H1 (cell line): ENCODE measurements around the gene RPL18. TPM values are rescaled to one million over a fixed set of nuclear protein-coding genes. Genes with fewer than 3 reads are reported as not detected.

Experiments
- CTCF ChIA-PET: fragments of 300-600 bp; sonication (Branson Sonifier 250); formaldehyde crosslinking; loops from one replicate; lab custom pipeline; 2021; ENCODE audit not compliant: partially characterized antibody; lab: Charles Lee
- POLR2A ChIA-PET: fragments of 300-600 bp; sonication (Branson Sonifier 250); formaldehyde crosslinking; loops from one replicate; lab custom pipeline; 2021; ENCODE audit warnings: inconsistent platforms; ENCODE audit not compliant: partially characterized antibody; lab: Charles Lee
- DNase-seq, 2 experiments: peaks; one replicate each; pipeline versions ENCODE4 v3.0.0 to v3.0.0-alpha.2; 2010 to 2022; ENCODE audit warnings: low spot score in 2 of 2, low read depth in 1 of 2, mixed read lengths in 1 of 2
- FAIRE-seq: peaks from 2 replicates; lab custom pipeline; 2011; peaks lifted over from hg19 to GRCh38; lab: Jason Lieb, UNC
- H2AFZ ChIP-seq: 2 replicates; pipeline ENCODE4 v1.8.1; 2012; ENCODE audit warnings: low read length, inconsistent platforms
- H2AK5ac ChIP-seq: 2 replicates; pipeline ENCODE4 v1.6.1; 2013; ENCODE audit warnings: low read depth, low read length
- H2BK120ac ChIP-seq: replicated peaks from 2 replicates; pipeline ENCODE3; 2013; ENCODE audit warnings: low read depth, low read length, inconsistent platforms
- H2BK12ac ChIP-seq: 2 replicates; pipeline ENCODE4 v1.6.1; 2013; ENCODE audit warnings: low read depth, low read length
- H2BK15ac ChIP-seq: 2 replicates; pipeline ENCODE4 v1.6.1; 2013; ENCODE audit warnings: low read length
- H2BK20ac ChIP-seq: 2 replicates; pipeline ENCODE4 v1.6.1; 2013; ENCODE audit warnings: low read length
- H2BK5ac ChIP-seq: 2 replicates; pipeline ENCODE4 v1.6.1; 2013; ENCODE audit warnings: low read depth, low read length
- H3K14ac ChIP-seq: 2 replicates; pipeline ENCODE4 v1.6.1; 2013; ENCODE audit warnings: inconsistent platforms; ENCODE audit not compliant: insufficient read length
- H3K18ac ChIP-seq: 2 replicates; pipeline ENCODE4 v1.6.1; 2013; ENCODE audit warnings: low read length; ENCODE audit errors: extremely low read depth
- H3K23ac ChIP-seq: 2 replicates; pipeline ENCODE4 v1.6.1; 2013; ENCODE audit warnings: inconsistent platforms; ENCODE audit not compliant: insufficient read length
- H3K23me2 ChIP-seq: 2 replicates; pipeline ENCODE4 v1.6.1; 2013; ENCODE audit warnings: low read depth, low read length
- H3K27ac ChIP-seq: 2 replicates; pipeline ENCODE4 v1.6.1; 2011; ENCODE audit warnings: low read depth, low read length, inconsistent platforms
- H3K27me3 ChIP-seq, 4 experiments: replicated peaks in 1 of 4; 1 replicate in 1 of 4; 2 replicates in 3 of 4; pipeline versions ENCODE4 v1.6.1 to v1.8.1; 2011 to 2013; ENCODE audit warnings: low read length in 3 of 4, mild to moderate bottlenecking in 3 of 4, inconsistent platforms in 2 of 4, mixed read lengths in 2 of 4, moderate library complexity in 1 of 4; ENCODE audit not compliant: control insufficient read depth in 3 of 4, insufficient read depth in 3 of 4; ENCODE audit errors: extremely low read depth in 1 of 4
- H3K36me3 ChIP-seq, 4 experiments: 2 replicates each; pipeline versions ENCODE4 v1.6.1 to v1.8.1; 2011 to 2013; ENCODE audit warnings: mild to moderate bottlenecking in 4 of 4, low read length in 3 of 4, moderate library complexity in 2 of 4, control low read depth in 1 of 4, inconsistent platforms in 1 of 4; ENCODE audit not compliant: insufficient read depth in 4 of 4, control insufficient read depth in 2 of 4
- H3K4ac ChIP-seq: replicated peaks from 2 replicates; pipeline ENCODE3; 2013; ENCODE audit warnings: low read length, low read depth, mixed read lengths, inconsistent platforms; ENCODE audit not compliant: insufficient read length
- H3K4me1 ChIP-seq, 4 experiments: replicated peaks in 1 of 4; 1 replicate in 1 of 4; 2 replicates in 3 of 4; pipeline versions ENCODE4 v1.6.1 to v1.8.1; 2011 to 2013; ENCODE audit warnings: low read length in 3 of 4, inconsistent platforms in 2 of 4, mixed read lengths in 1 of 4; ENCODE audit not compliant: insufficient read depth in 4 of 4, control insufficient read depth in 3 of 4
- H3K4me2 ChIP-seq, 2 experiments: 2 replicates each; pipeline versions ENCODE4 v1.6.1 to v1.8.1; 2011 to 2013; ENCODE audit warnings: low read depth in 2 of 2, low read length in 2 of 2, control low read depth in 1 of 2, inconsistent platforms in 1 of 2, mild to moderate bottlenecking in 1 of 2; ENCODE audit not compliant: insufficient read depth in 1 of 2
- H3K4me3 ChIP-seq, 4 experiments: fragments of 200-600, 300-600 bp in 1 of 4; sonication (generic), shearing (Covaris generic), sonication (Bioruptor Twin) in 1 of 4; 2 replicates each; pipeline versions ENCODE4 v1.5.1 to v1.8.1; 2011 to 2016; ENCODE audit warnings: low read length in 4 of 4, low read depth in 3 of 4, control low read depth in 2 of 4, inconsistent platforms in 2 of 4, mild to moderate bottlenecking in 2 of 4, mixed read lengths in 1 of 4, moderate library complexity in 1 of 4; ENCODE audit not compliant: insufficient read depth in 2 of 4; ENCODE audit errors: extremely low read depth in 1 of 4
- H3K56ac ChIP-seq: replicated peaks from 2 replicates; pipeline ENCODE3; 2013; ENCODE audit warnings: low read depth, mild to moderate bottlenecking, mixed read lengths, low read length, inconsistent platforms; ENCODE audit not compliant: insufficient read length
- H3K79me1 ChIP-seq: 2 replicates; pipeline ENCODE4 v1.6.1; 2013; ENCODE audit warnings: low read depth, low read length, control low read depth
- H3K79me2 ChIP-seq, 2 experiments: 2 replicates each; pipeline versions ENCODE4 v1.6.1 to v1.8.1; 2012 to 2013; ENCODE audit warnings: low read length in 2 of 2, mild to moderate bottlenecking in 2 of 2, inconsistent platforms in 1 of 2; ENCODE audit not compliant: insufficient read depth in 2 of 2, control insufficient read depth in 1 of 2
- H3K9ac ChIP-seq, 4 experiments: replicated peaks in 1 of 4; 1 replicate in 1 of 4; 2 replicates in 3 of 4; pipeline versions ENCODE4 v1.6.1 to v1.8.1; 2011 to 2013; ENCODE audit warnings: low read depth in 3 of 4, low read length in 3 of 4, control low read depth in 2 of 4, mild to moderate bottlenecking in 2 of 4, moderate library complexity in 2 of 4, inconsistent platforms in 1 of 4; ENCODE audit errors: extremely low read depth in 1 of 4
- H3K9me3 ChIP-seq, 2 experiments: 2 replicates each; pipeline versions ENCODE4 v1.6.1 to v1.8.1; 2012 to 2013; ENCODE audit warnings: mild to moderate bottlenecking in 2 of 2, moderate library complexity in 2 of 2, control low read depth in 1 of 2, inconsistent platforms in 1 of 2, low read depth in 1 of 2, low read length in 1 of 2, mixed read lengths in 1 of 2; ENCODE audit not compliant: insufficient read depth in 2 of 2
- H4K20me1 ChIP-seq, 2 experiments: replicated peaks in 1 of 2; 2 replicates each; pipeline versions ENCODE3 to v1.8.1; 2011 to 2013; ENCODE audit warnings: inconsistent platforms in 2 of 2, low read length in 2 of 2, mild to moderate bottlenecking in 1 of 2; ENCODE audit not compliant: insufficient read depth in 2 of 2, control insufficient read depth in 1 of 2
- H4K5ac ChIP-seq: 2 replicates; pipeline ENCODE4 v1.6.1; 2013; ENCODE audit warnings: low read length, low read depth, mixed read lengths, inconsistent platforms; ENCODE audit not compliant: insufficient read length
- H4K8ac ChIP-seq: 2 replicates; pipeline ENCODE4 v1.8.0; 2013; ENCODE audit warnings: mild to moderate bottlenecking, moderate library complexity, low read length, inconsistent platforms; ENCODE audit not compliant: insufficient read depth; ENCODE audit errors: extremely low read depth
- H4K91ac ChIP-seq: replicated peaks from 2 replicates; pipeline ENCODE3; 2013; ENCODE audit warnings: low read length, mixed read lengths, inconsistent platforms; ENCODE audit not compliant: insufficient read length
- PHF8 ChIP-seq: fragments of 200-600 bp; sonication (generic); conservative IDR thresholded peaks from 2 replicates; pipeline ENCODE4 v1.7.1; 2012; ENCODE audit warnings: low read depth, mild to moderate bottlenecking, inconsistent platforms, low read length, moderate library complexity
- WGBS, 2 experiments: shearing (Covaris generic) in 1 of 2; methylation state at CpG; one replicate each; pipeline versions ENCODE4 v1.1.6 to v1.1.7; 2013 to 2015; ENCODE audit warnings: low lambda C conversion rate in 2 of 2, mixed read lengths in 2 of 2, inconsistent platforms in 1 of 2, low coverage in 1 of 2, missing lambda C conversion rate in 1 of 2; ENCODE audit not compliant: insufficient replicate concordance in 2 of 2, insufficient coverage in 1 of 2, insufficient read length in 1 of 2; ENCODE audit errors: extremely low coverage in 1 of 2, missing lambda C conversion rate in 1 of 2; 5-methylcytosine and 5-hydroxymethylcytosine counted together
- polyA plus RNA-seq, 7 experiments: library from polyadenylated mRNA; depleted of rRNA in 3 of 7; stranded (reverse) in 5 of 7; unstranded in 2 of 7; fragments of >200 nt in 5 of 7; fragments of 200-250 nt in 2 of 7; gene quantifications; 1 replicate in 5 of 7; 2 replicates in 1 of 7; 4 replicates in 1 of 7; pipeline versions ENCODE4 v1.2.1 to v1.2.3, GENCODE V29; 2011 to 2013; ENCODE audit warnings: missing spikeins in 2 of 7, mixed read lengths in 2 of 7
- total RNA-seq: library from RNA; stranded (reverse); fragmentation: NEBNext Ultra II Directional; extraction: Animal tissue kit (Norgen Biotek cat#: 25700); gene quantifications from 2 replicates; pipeline ENCODE4 v1.2.1, GENCODE V29; 2021

Gene RPL18
- total and polyA plus RNA-seq, 2 of the 8 experiments (the other 6 are each of a cell fraction or from before 2014, with no cell fraction given): 1,669 to 2,789 TPM

- H4K5ac ChIP-seq: no peak overlapping the region
- no peak for TF ChIP-seq PHF8
- no peak overlapping the region for H2AK5ac ChIP-seq
- no peak overlapping the region for H3K4me3 ChIP-seq
- H3K4ac ChIP-seq: no peak overlapping the region
- no peak overlapping the region for H2BK5ac ChIP-seq
- no peak overlapping the region for H3K18ac ChIP-seq
- H2AFZ ChIP-seq: no peak overlapping the region
- no peak overlapping the region for H3K27ac ChIP-seq
- H3K14ac ChIP-seq: no peak overlapping the region
- H4K91ac ChIP-seq: no peak overlapping the region
- no peak overlapping the region for H3K9ac ChIP-seq
- ChIA-PET CTCF (interaction anchor here (0.7 kb wide), 1 partner anchor 159 kb away, joined by 3 read pairs; no protein-coding TSS in a partner anchor), POLR2A (interaction anchor here (1.0 kb wide), 1 partner anchor 23 kb away, joined by 4 read pairs; no protein-coding TSS in a partner anchor)
- no peaks in the 10 kb centered on the region for H3K36me3 ChIP-seq
- H3K4me2 ChIP-seq: no peak overlapping the region
- no peaks in the 10 kb centered on the region for H3K79me1 ChIP-seq
- peaks cover 0 to 4% of the 10 kb centered on the region in 2 experiments for H4K20me1 ChIP-seq
- peaks cover 0 to 10% (median 7%) of the 10 kb centered on the region in 4 experiments; a peak in 6 of 7 replicates for H3K4me1 ChIP-seq
- peaks cover 0 to 3% of the 10 kb centered on the region in 2 experiments; a peak in 1 of 4 replicates for H3K9me3 ChIP-seq
- no peak overlapping the region for H2BK120ac ChIP-seq
- H4K8ac ChIP-seq: no peak overlapping the region
- no peaks in the 10 kb centered on the region; a peak in 1 of 4 replicates for H3K79me2 ChIP-seq
- H3K27me3 ChIP-seq: peaks cover 0 to 2% (median 1%) of the 10 kb centered on the region in 4 experiments; a peak in 1 of 7 replicates
- no peak overlapping the region for H2BK20ac ChIP-seq
- H3K56ac ChIP-seq: peak overlapping the region; percentile 92
- FAIRE-seq (no peak), DNase-seq (no peak)
- H3K23me2 ChIP-seq: peaks cover 18% of the 10 kb centered on the region; the same call in 1 of the 2 replicates
- H2BK15ac ChIP-seq: no peak overlapping the region
- WGBS, 2 experiments: 90% methylated on average over 2 of the region's 2 CpGs; no CpG with 5 or more reads in 1 of the 2 experiments
- H2BK12ac ChIP-seq: no peak overlapping the region
- no peak overlapping the region for H3K23ac ChIP-seq
Measured at GRCh38 chr19:48668761-48669160, 49.8 kb upstream of the RPL18 start.
